Measurements from ENCODE around the gene MET. TPM values are rescaled to one million over a fixed set of nuclear protein-coding genes. Genes with fewer than 3 reads are reported as not detected.
"Not testable (repeated sequence)": the region's sequence is repeated elsewhere in the genome, so short reads cannot be mapped to it uniquely, and the experiment has no call there.

MET gene
- total RNA-seq, 2 experiments from 2014 or later: 0.26 to 0.40 TPM

DNA sequence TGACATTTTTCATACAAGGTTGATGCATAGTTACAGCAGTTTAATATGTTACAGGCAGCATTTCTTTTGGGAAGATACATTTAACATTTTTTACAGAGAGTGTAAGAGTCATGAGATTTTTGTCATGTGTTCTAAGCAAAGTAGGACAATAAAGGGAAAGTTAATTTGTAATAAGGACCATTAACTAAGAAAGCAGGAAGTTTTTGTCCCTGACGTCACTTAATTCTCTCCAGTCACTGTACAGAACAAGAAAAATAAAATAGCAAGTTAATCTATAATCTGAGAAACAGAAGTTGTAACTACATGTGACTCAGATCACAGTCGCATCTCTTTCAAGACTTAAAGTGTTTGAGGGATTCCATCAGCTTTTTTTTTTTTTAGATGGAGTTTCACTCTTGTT, 140.9 kb downstream of the MET start:
- H3K27ac Mint-ChIP-seq: no peak overlapping the region
- no peaks in the 10 kb centered on the region for H3K4me1 Mint-ChIP-seq
- no peaks in the 10 kb centered on the region for H3K9me3 Mint-ChIP-seq (ENCODE audit: low read depth)
- CTCF ChIA-PET: no interaction called here
- ATAC-seq (no peak), DNase-seq (no peak)
- H3K4me3 Mint-ChIP-seq: no peak overlapping the region
- peaks cover 24% of the 10 kb centered on the region for H3K27me3 Mint-ChIP-seq
- no peaks in the 10 kb centered on the region for H3K36me3 Mint-ChIP-seq

DNA sequence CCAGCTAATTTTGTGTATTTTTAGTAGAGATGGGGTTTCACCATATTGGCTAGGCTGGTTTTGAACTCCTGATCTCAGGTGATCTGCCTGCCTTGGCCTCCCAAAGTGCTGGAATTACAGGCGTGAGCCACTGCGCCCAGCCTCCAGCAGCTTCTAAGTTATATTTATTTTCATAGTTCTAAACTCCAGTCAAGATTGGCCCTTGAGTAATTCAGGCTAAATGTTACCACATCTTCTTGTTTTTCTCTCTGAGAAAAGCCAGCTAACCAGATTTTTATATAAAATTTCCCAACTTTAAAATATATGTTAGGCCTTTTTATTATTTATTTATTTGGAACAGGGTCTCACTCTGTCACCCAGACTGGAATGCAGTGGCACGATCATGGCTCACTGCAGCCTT, 141.4 kb downstream of the MET start:
- CTCF ChIA-PET; H3K9me3 Mint-ChIP-seq (ENCODE audit: low read depth); H3K27ac Mint-ChIP-seq; H3K4me1 Mint-ChIP-seq; H3K36me3 Mint-ChIP-seq; H3K4me3 Mint-ChIP-seq; ATAC-seq; DNase-seq: not testable (repeated sequence)
- H3K27me3 Mint-ChIP-seq: peaks cover 20% of the 10 kb centered on the region

DNA sequence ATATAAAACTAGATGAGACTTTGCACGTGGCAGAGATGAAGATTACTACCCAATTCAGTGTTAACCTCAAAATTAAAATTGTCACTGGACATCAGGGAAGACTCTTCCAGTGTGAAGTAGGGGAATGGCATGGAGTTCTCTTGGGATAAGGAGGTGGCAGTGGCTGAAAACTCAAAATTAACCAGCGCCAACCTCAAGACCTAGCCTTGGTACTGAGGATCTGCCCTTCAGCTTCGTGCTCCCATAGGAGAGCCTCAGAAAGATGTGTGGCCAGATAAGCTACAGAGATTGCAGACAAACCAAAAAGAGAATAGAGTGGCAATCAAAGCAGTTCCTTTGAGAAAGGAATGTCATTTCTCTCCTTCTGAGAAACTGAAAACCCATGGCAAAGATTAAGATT, 143.0 kb downstream of the MET start:
- Mint-ChIP-seq H3K4me1 (no peaks in the 10 kb centered on the region), H3K27ac (no peak overlapping the region), H3K4me3 (no peak overlapping the region), H3K27me3 (peaks cover 28% of the 10 kb centered on the region), H3K9me3 (ENCODE audit: low read depth) (no peaks in the 10 kb centered on the region), H3K36me3 (no peaks in the 10 kb centered on the region)
- no peak for DNase-seq
- ATAC-seq: no peak
- CTCF ChIA-PET: no interaction called here

DNA sequence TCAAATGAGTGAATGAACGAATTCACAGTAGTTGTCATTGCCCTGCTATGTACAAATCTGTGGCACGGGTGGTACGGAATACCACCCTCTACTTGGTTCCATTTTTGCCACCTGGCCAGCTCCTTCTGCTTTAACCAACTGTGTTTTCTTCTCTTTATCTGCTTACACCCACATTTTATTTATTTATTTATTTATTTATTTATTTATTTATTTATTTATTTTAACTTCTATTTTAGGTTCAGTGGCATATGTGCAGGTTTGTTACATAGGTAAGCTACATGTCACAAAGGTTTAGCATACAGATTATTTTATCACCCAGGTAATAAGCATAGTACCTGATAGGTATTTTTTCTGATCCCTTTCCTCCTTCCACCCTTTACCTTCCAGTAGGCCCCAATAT, 148.2 kb downstream of the MET start:
- H3K27me3 Mint-ChIP-seq: peaks cover 33% of the 10 kb centered on the region
- CTCF ChIA-PET: interaction anchor here (2.2 kb wide), 1 partner anchor 10 kb away, joined by 6 read pairs; no protein-coding TSS in a partner anchor
- H3K4me3 Mint-ChIP-seq: no peak overlapping the region
- peaks cover 2% of the 10 kb centered on the region for H3K36me3 Mint-ChIP-seq
- DNase-seq (no peak), ATAC-seq (no peak)
- peaks cover 5% of the 10 kb centered on the region for H3K4me1 Mint-ChIP-seq
- H3K9me3 Mint-ChIP-seq (ENCODE audit: low read depth): no peaks in the 10 kb centered on the region
- no peak overlapping the region for H3K27ac Mint-ChIP-seq

DNA sequence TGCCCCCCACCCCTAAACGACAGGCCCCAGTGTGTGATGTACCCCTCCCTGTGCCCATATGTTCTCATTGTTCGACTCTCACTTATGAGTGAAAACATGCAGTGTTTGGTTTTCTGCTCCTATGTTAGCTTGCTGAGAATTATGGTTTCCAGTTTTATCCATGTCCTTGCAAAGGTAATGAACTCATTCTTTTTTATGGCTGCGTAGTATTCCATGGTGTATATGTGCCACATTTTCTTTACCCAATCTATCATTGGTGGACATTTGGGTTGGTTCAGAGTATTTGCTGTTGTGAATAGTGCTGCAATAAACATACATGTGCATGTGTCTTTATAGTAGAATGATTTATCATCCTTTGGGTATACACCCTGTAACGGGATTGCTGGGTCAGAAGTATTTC, 149.7 kb downstream of the MET start:
- ATAC-seq; H3K27ac Mint-ChIP-seq; CTCF ChIA-PET; H3K9me3 Mint-ChIP-seq (ENCODE audit: low read depth); H3K36me3 Mint-ChIP-seq; H3K4me1 Mint-ChIP-seq; H3K4me3 Mint-ChIP-seq; DNase-seq: not testable (repeated sequence)
- peaks cover 46% of the 10 kb centered on the region for H3K27me3 Mint-ChIP-seq

DNA sequence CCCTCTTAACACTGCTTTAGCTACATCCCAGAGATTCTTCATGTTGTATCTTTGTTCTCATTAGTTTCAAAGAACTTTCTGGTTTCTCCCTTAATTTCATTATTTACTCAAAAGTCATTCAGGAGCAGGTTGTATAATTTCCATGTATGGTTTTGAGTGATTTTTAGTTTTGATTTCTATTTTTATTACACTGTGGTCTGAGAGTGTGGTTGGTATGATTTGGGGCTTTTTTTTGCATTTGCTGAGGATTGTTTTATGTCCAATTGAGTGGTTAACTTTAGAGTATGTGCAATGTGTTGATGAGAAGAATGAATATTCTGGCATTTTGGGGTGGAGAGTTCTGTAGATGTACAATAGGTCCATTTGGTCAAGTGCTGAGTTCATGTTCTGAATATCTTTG, 152.5 kb downstream of the MET start:
- H3K36me3 Mint-ChIP-seq: peaks cover 2% of the 10 kb centered on the region
- ATAC-seq: no peak
- peaks cover 38% of the 10 kb centered on the region for H3K27me3 Mint-ChIP-seq

DNA sequence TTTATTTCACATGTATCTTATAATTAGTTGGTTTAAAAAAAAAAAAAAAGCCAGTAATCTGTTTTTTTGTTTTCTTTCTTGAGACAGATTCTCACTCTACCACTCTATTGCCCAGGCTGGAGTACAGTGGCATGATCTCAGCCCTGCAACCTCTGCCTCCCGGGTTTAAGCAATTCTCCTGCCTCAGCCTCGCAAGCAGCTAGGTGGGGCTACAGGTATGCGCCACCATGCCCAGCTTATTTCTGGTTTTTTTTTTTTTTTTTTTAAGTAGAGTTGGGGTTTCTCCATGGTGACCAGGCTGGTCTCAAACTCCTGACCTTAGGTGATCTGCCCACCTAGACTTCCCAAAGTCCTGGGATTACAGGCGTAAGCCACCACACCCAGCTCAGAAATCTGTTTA, 156.3 kb downstream of the MET start:
- Mint-ChIP-seq H3K4me3 (no peak overlapping the region), H3K4me1 (peaks cover 5% of the 10 kb centered on the region), H3K27me3 (peaks cover 31% of the 10 kb centered on the region), H3K27ac (no peak overlapping the region), H3K36me3 (peaks cover 2% of the 10 kb centered on the region), H3K9me3 (ENCODE audit: low read depth) (no peaks in the 10 kb centered on the region)
- CTCF ChIA-PET: no interaction called here
- no peak for DNase-seq
- no peak for ATAC-seq

More for the DNA sequence above, 152.5 kb downstream of the MET start:
- peaks cover 5% of the 10 kb centered on the region for H3K4me1 Mint-ChIP-seq
- no peak for DNase-seq
- no peak overlapping the region for H3K4me3 Mint-ChIP-seq
- H3K27ac Mint-ChIP-seq: no peak overlapping the region
- CTCF ChIA-PET: no interaction called here
- H3K9me3 Mint-ChIP-seq (ENCODE audit: low read depth): no peaks in the 10 kb centered on the region

DNA sequence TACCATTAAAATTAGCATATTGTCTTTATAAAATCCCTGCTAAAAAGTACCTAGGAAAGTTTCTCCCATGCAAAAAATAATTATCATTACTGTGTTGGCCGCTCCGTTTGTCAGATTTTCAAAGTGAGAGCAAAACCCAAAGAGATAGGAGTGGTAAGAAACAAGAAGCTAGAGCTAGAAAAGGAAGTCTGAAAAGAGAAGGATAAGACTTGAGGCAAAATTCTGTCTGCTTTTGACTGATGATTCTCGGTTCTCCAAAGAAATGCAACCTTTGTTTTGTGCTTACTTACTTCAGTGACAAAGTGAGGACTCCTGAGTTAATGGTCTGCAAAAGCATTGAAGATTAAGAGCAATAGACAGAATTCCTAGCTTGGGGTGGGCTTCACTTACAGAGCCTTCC, 157.0 kb downstream of the MET start:
- H3K27me3 Mint-ChIP-seq: peaks cover 23% of the 10 kb centered on the region
- CTCF ChIA-PET: no interaction called here
- H3K4me1 Mint-ChIP-seq: peaks cover 5% of the 10 kb centered on the region
- H3K9me3 Mint-ChIP-seq (ENCODE audit: low read depth): no peaks in the 10 kb centered on the region
- no peak overlapping the region for H3K27ac Mint-ChIP-seq
- H3K4me3 Mint-ChIP-seq: no peak overlapping the region
- peaks cover 2% of the 10 kb centered on the region for H3K36me3 Mint-ChIP-seq
- ATAC-seq (no peak), DNase-seq (no peak)

DNA sequence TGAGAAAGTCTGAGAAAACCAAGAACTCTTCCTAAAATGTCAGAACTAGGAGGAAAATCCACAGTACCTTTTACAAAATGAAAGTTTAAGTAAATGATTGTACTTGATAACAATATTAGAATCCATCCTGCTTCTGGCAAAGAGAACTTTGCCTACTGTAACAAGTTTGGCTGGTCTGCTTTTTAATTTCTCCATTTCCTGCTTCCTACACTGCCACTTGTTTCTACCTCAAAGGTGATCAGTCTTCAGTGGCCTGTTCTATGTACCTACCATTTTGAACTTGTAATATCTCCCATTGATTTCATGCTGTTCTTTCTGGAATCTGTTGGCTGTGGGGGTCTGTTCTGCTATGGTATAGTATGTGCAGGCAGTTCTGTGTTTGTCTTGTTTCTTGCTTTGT, 157.5 kb downstream of the MET start:
- Mint-ChIP-seq H3K36me3 (no peaks in the 10 kb centered on the region), H3K27me3 (peaks cover 19% of the 10 kb centered on the region), H3K4me3 (no peak overlapping the region), H3K27ac (no peak overlapping the region), H3K9me3 (ENCODE audit: low read depth) (no peaks in the 10 kb centered on the region), H3K4me1 (peaks cover 2% of the 10 kb centered on the region)
- ATAC-seq (no peak), DNase-seq (no peak)
- CTCF ChIA-PET: no interaction called here

DNA sequence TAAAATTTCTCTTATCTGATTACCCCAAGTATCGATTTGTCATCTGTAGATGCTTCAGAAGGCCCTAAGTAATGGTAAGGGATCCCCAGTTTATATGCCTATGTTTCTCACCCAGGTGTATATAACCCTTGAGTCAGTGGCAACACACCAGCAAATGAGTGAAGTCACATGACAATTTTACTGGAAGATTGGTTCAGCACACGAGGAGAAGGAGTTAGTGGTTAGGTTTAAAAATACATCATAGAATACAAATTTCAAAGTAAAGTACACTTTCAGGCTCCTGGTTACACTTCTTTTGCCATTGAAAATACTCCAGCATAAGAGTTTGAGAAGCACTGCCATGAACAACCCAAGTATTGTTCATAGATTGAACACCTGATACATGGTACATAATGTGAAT, 160.7 kb downstream of the MET start:
- CTCF ChIA-PET: no interaction called here
- Mint-ChIP-seq H3K9me3 (ENCODE audit: low read depth) (no peaks in the 10 kb centered on the region), H3K4me3 (no peak overlapping the region), H3K36me3 (no peaks in the 10 kb centered on the region), H3K27ac (no peak overlapping the region), H3K4me1 (no peaks in the 10 kb centered on the region), H3K27me3 (peaks cover 7% of the 10 kb centered on the region)
- no peak for DNase-seq
- ATAC-seq: no peak

DNA sequence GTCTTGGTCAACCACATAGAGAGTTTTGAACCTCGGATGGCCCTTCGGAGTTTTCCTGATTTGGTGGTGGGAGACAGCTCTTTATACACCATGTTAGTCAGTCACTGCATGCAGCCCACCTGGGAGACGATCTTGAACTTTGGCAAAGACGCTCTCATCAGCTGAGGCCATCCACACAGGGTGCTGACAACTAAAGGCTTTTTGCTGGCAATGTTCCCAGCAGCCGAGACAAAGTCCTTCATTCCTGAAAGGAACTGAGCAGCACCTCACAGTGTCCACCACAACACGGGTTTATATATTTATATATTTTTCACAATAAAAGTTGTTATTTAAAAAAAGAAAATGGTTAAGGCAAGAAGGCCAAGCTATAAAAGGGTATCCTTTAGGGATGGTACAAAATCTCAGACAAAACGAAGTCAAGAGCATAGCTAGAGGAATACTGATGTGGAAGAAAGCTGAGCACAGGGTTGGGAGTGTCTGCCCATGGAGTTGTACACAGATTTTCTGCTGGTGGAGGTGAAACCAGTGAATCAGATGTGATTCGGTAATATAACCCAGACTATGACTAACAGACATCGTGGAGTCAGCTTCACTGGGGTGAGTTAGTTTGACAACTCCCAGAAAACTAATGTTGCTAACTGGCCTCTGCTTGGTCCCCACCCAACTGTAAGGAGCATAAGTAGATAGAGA, 163.0 kb downstream of the MET start:
- Mint-ChIP-seq H3K27ac (no peak overlapping the region), H3K4me1 (no peaks in the 10 kb centered on the region), H3K36me3 (no peaks in the 10 kb centered on the region), H3K4me3 (no peak overlapping the region), H3K27me3 (peaks cover 8% of the 10 kb centered on the region), H3K9me3 (ENCODE audit: low read depth) (no peaks in the 10 kb centered on the region)
- CTCF ChIA-PET: no interaction called here
- ATAC-seq: no peak
- no peak for DNase-seq

DNA sequence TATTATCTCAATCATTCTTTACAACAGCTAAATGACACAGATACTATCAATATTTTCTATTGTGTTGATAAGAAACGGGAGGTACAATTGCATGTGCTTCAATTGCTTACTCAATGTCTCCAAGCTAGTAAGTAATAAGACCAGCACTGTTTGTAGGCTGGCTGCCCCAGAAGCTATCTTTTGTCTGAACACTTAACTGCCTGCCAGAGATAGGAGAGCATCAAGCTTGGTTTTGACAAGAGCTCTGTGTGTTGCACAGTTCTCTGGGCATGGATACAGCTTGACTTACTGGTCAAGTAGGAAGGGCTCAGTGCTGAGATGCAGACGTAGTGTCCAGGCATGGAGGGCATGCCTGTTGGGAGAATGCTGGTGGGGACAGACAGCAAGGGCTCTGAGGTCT, 164.1 kb downstream of the MET start:
- peaks cover 14% of the 10 kb centered on the region for H3K27me3 Mint-ChIP-seq
- DNase-seq (no peak), ATAC-seq (no peak)
- no peaks in the 10 kb centered on the region for H3K9me3 Mint-ChIP-seq (ENCODE audit: low read depth)
- CTCF ChIA-PET: interaction anchor here (0.6 kb wide), 1 partner anchor 292 kb away, joined by 3 read pairs; no protein-coding TSS in a partner anchor
- no peaks in the 10 kb centered on the region for H3K4me1 Mint-ChIP-seq
- H3K27ac Mint-ChIP-seq: no peak overlapping the region
- no peak overlapping the region for H3K4me3 Mint-ChIP-seq
- no peaks in the 10 kb centered on the region for H3K36me3 Mint-ChIP-seq

DNA sequence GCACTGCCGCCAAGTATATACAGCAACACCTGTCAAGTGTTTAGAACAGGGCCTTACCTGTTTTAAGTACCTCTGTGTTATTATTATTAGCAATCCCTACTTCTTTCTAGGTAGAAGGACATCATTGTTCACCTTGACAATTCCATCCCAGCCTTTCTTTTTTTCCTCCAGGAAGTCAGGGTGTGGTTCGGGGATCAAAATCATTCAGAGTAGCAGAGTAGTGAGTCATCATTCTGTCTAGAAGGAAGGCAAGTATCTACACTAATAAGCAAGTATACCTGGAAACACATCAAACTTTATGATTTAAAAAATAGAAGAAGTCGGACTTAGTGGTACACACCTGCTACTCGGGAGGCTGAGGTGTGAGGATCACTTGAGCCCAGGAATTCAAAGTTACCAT, 164.9 kb downstream of the MET start:
- Mint-ChIP-seq H3K36me3 (no peaks in the 10 kb centered on the region), H3K9me3 (ENCODE audit: low read depth) (no peaks in the 10 kb centered on the region), H3K27me3 (peaks cover 19% of the 10 kb centered on the region), H3K27ac (no peak overlapping the region), H3K4me1 (no peaks in the 10 kb centered on the region), H3K4me3 (no peak overlapping the region)
- ATAC-seq (no peak), DNase-seq (no peak)
- CTCF ChIA-PET: no interaction called here

DNA sequence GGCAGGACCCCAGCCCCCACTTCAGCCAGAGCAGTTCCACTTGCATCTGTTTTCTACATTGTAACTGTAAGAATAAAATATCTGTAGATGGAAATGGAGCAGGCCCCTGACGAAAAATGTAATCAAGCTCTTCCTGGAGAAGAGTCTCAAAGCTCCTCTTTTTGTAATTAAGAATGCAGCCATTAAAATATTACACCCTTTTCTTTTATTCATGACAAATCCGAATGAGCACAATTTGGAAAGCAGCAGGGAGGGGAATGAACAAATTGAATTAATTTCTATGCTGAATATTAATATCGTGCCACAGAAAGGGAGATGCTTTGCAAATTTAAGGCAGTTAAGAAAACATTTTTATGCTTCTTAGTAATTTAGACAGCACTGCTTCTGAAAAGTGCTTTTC, 165.6 kb downstream of the MET start:
- H3K36me3 Mint-ChIP-seq: no peaks in the 10 kb centered on the region
- ATAC-seq (no peak), DNase-seq (no peak)
- H3K27ac Mint-ChIP-seq: no peak overlapping the region
- H3K27me3 Mint-ChIP-seq: peaks cover 19% of the 10 kb centered on the region
- no peaks in the 10 kb centered on the region for H3K4me1 Mint-ChIP-seq
- H3K9me3 Mint-ChIP-seq (ENCODE audit: low read depth): no peaks in the 10 kb centered on the region
- CTCF ChIA-PET: no interaction called here
- H3K4me3 Mint-ChIP-seq: no peak overlapping the region

DNA sequence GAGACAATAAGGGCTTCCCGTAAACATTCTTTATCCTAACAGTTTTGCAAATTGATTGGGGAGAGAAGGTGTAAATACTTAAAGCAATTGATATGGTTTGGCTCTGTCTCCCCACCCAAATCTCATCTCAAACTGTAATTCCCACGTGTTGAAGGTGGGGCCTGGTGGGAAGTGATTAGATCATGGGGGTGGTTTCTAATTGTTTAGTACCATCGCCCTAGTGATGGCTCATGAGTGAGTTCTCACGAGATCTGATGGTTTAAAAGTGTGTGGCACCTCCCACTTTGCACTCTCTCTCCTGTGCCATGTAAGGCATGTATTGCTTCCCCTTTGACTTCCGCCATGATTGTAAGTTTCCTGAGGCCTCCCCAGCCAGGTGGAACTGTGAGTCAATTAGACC, 168.3 kb downstream of the MET start:
- peaks cover 29% of the 10 kb centered on the region for H3K27me3 Mint-ChIP-seq
- H3K4me1 Mint-ChIP-seq: peaks cover 8% of the 10 kb centered on the region
- CTCF ChIA-PET: no interaction called here
- H3K4me3 Mint-ChIP-seq: no peak overlapping the region
- H3K27ac Mint-ChIP-seq: no peak overlapping the region
- H3K36me3 Mint-ChIP-seq: no peaks in the 10 kb centered on the region
- ATAC-seq: no peak
- DNase-seq: no peak
- H3K9me3 Mint-ChIP-seq (ENCODE audit: low read depth): no peaks in the 10 kb centered on the region
